Measurements from ENCODE around the gene RAB3C. TPM values are rescaled to one million over a fixed set of nuclear protein-coding genes. Genes with fewer than 3 reads are reported as not detected.

RAB3C gene
- total RNA-seq, 1 experiment from 2014 or later = 13.3 TPM

DNA sequence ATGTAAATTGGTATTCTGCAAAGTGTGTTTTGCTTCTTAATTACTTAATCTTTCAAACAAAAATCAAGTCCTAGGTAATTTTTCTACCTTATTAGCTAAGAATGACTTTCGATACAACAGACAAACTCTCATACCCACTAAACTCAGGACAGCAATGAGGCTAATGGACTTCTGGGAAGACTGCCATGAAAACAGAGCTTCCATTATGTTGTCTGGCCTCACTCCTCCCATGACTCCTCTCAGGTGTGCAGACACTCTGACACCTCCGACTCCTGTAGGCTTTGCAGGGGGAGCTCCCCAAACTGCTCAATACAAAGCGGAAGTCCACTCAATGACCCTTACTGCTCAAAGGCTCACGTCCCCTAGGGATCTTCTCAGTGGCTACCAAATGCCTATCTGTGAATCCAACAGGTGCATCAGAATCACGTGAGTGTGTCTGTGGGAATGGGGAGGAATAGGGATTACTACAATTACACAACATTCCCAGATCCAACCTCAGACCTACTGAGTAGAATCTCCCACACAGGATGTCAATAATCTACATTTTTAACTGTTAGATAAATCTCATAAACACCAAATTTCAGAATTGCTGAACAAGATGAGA is 289.9 kb downstream of the RAB3C start:
- ChIA-PET CTCF (interaction anchor here (0.8 to 1.4 kb wide), 3 partner anchors 14 to 26 kb away, joined by 3 to 5 read pairs (median 5); no protein-coding TSS in a partner anchor), POLR2A (no interaction called here)
- Mint-ChIP-seq H3K36me3 (no peaks in the 10 kb centered on the region), H3K27ac (no peak overlapping the region), H3K4me3 (no peak overlapping the region), H3K9me3 (no peaks in the 10 kb centered on the region), H3K4me1 (no peaks in the 10 kb centered on the region), H3K27me3 (ENCODE audit: low read depth) (no peaks in the 10 kb centered on the region)
- DNase-seq (ENCODE audit: low spot score) (no peak), ATAC-seq (no peak)
- TF ChIP-seq JUN (CRISPR knock-in tag; IDR thresholded peaks at IDR 0.05) = no peak
- TF ChIP-seq, protein P1, sequence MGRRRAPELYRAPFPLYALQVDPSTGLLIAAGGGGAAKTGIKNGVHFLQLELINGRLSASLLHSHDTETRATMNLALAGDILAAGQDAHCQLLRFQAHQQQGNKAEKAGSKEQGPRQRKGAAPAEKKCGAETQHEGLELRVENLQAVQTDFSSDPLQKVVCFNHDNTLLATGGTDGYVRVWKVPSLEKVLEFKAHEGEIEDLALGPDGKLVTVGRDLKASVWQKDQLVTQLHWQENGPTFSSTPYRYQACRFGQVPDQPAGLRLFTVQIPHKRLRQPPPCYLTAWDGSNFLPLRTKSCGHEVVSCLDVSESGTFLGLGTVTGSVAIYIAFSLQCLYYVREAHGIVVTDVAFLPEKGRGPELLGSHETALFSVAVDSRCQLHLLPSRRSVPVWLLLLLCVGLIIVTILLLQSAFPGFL (CRISPR knock-in tag; IDR thresholded peaks at IDR 0.05; ENCODE audit: borderline replicate concordance) = no peak
- no peak for TF ChIP-seq ESRRA (CRISPR knock-in tag; IDR thresholded peaks at IDR 0.05; ENCODE audit: borderline replicate concordance)
- TF ChIP-seq, protein P2, sequence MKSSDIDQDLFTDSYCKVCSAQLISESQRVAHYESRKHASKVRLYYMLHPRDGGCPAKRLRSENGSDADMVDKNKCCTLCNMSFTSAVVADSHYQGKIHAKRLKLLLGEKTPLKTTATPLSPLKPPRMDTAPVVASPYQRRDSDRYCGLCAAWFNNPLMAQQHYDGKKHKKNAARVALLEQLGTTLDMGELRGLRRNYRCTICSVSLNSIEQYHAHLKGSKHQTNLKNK (CRISPR knock-in tag; IDR thresholded peaks at IDR 0.05) = no peak
- no peak for TF ChIP-seq OVOL2 (CRISPR knock-in tag; IDR thresholded peaks at IDR 0.05; ENCODE audit: borderline replicate concordance)
- TF ChIP-seq, protein P3, sequence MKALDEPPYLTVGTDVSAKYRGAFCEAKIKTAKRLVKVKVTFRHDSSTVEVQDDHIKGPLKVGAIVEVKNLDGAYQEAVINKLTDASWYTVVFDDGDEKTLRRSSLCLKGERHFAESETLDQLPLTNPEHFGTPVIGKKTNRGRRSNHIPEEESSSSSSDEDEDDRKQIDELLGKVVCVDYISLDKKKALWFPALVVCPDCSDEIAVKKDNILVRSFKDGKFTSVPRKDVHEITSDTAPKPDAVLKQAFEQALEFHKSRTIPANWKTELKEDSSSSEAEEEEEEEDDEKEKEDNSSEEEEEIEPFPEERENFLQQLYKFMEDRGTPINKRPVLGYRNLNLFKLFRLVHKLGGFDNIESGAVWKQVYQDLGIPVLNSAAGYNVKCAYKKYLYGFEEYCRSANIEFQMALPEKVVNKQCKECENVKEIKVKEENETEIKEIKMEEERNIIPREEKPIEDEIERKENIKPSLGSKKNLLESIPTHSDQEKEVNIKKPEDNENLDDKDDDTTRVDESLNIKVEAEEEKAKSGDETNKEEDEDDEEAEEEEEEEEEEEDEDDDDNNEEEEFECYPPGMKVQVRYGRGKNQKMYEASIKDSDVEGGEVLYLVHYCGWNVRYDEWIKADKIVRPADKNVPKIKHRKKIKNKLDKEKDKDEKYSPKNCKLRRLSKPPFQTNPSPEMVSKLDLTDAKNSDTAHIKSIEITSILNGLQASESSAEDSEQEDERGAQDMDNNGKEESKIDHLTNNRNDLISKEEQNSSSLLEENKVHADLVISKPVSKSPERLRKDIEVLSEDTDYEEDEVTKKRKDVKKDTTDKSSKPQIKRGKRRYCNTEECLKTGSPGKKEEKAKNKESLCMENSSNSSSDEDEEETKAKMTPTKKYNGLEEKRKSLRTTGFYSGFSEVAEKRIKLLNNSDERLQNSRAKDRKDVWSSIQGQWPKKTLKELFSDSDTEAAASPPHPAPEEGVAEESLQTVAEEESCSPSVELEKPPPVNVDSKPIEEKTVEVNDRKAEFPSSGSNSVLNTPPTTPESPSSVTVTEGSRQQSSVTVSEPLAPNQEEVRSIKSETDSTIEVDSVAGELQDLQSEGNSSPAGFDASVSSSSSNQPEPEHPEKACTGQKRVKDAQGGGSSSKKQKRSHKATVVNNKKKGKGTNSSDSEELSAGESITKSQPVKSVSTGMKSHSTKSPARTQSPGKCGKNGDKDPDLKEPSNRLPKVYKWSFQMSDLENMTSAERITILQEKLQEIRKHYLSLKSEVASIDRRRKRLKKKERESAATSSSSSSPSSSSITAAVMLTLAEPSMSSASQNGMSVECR (CRISPR knock-in tag; IDR thresholded peaks at IDR 0.05; ENCODE audit: borderline replicate concordance) = no peak
- TF ChIP-seq EMX1 (CRISPR knock-in tag; IDR thresholded peaks at IDR 0.05) = no peak
- TF ChIP-seq, protein P4, sequence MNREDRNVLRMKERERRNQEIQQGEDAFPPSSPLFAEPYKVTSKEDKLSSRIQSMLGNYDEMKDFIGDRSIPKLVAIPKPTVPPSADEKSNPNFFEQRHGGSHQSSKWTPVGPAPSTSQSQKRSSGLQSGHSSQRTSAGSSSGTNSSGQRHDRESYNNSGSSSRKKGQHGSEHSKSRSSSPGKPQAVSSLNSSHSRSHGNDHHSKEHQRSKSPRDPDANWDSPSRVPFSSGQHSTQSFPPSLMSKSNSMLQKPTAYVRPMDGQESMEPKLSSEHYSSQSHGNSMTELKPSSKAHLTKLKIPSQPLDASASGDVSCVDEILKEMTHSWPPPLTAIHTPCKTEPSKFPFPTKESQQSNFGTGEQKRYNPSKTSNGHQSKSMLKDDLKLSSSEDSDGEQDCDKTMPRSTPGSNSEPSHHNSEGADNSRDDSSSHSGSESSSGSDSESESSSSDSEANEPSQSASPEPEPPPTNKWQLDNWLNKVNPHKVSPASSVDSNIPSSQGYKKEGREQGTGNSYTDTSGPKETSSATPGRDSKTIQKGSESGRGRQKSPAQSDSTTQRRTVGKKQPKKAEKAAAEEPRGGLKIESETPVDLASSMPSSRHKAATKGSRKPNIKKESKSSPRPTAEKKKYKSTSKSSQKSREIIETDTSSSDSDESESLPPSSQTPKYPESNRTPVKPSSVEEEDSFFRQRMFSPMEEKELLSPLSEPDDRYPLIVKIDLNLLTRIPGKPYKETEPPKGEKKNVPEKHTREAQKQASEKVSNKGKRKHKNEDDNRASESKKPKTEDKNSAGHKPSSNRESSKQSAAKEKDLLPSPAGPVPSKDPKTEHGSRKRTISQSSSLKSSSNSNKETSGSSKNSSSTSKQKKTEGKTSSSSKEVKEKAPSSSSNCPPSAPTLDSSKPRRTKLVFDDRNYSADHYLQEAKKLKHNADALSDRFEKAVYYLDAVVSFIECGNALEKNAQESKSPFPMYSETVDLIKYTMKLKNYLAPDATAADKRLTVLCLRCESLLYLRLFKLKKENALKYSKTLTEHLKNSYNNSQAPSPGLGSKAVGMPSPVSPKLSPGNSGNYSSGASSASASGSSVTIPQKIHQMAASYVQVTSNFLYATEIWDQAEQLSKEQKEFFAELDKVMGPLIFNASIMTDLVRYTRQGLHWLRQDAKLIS (CRISPR knock-in tag; IDR thresholded peaks at IDR 0.05; ENCODE audit: borderline replicate concordance) = no peak
- TF ChIP-seq, protein P5, sequence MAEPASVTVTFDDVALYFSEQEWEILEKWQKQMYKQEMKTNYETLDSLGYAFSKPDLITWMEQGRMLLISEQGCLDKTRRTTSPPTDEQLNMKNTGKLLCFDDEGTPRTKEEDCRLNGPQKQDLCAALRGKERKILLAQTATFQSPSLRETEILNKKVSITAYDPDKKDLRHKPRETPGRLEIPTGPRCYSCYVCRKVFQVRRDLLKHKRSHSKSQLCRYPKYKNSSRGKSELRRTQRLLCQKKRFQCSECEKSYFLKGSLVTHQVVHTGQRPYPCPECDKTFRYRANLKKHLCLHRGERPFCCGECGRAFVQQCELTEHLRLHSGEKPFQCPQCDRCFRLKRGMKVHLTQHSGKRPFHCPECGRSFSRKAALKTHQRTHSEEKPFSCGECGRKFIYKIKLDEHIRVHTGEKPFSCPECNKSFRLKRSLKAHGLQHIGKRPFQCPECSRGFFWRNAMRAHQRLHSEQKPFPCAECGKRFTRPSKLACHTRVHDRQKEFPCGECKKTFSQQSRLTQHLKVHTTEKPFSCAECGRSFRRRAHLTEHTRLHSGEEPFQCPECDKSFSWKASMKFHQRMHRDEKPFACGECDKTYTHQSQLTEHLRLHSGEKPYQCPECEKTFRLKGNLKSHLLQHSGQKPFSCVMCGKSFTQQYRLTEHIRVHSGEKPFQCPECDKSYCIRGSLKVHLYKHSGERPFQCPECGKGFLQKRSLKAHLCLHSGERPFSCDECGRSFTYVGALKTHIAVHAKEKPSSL (CRISPR knock-in tag; conservative IDR thresholded peaks at IDR 0.05) = no peak
- no peak for TF ChIP-seq HMGA2 (CRISPR knock-in tag; IDR thresholded peaks at IDR 0.05)
- no peak for TF ChIP-seq JAZF1 (CRISPR knock-in tag; IDR thresholded peaks at IDR 0.05)
- no peak for TF ChIP-seq ZNF263 (CRISPR knock-in tag; IDR thresholded peaks at IDR 0.05; ENCODE audit: low read depth)
- no peak for TF ChIP-seq NR3C1 (CRISPR knock-in tag; conservative IDR thresholded peaks at IDR 0.05; ENCODE audit: low read depth)
